OCI-LY3 (cell line): ENCODE results near the gene PNCK.

Source experiments
- CTCF ChIP-seq: fragments of 200-600, 300-600 bp; sonication (generic); IDR thresholded peaks from 2 replicates; pipeline ENCODE4 v1.5.1; 2014; ENCODE audit warnings: antibody characterized with exemption, low read length, low read depth
- EZH2phosphoT487 ChIP-seq: fragments of 200-600 bp; shearing (Covaris generic); IDR thresholded peaks from 2 replicates; pipeline ENCODE4 v1.6.1; 2018; ENCODE audit warnings: antibody characterized with exemption, mixed run types, low read depth

GRCh38 chrX:153633607-153634180 is 39.9 kb downstream of the PNCK start:
- no peak for TF ChIP-seq CTCF
- no peak for TF ChIP-seq EZH2phosphoT487
